Activated CD4-positive, alpha-beta T cell treated with anti-CD3 and anti-CD28 coated beads, Interleukin-2, amount 10 ng/mL, durations not matched to agents 7 days and 5 days (primary cell): ENCODE results near the gene PYGO1. TPM values are rescaled to one million over a fixed set of nuclear protein-coding genes. Genes with fewer than 3 reads are reported as not detected.

ENCODE experiments used
- CTCF ChIA-PET: fragments of 350-600 bp; sonication (Branson Sonifier 250); formaldehyde crosslinking; loops from one replicate; lab custom pipeline; 2021; ENCODE audit warnings: antibody characterized with exemption; lab: Charles Lee
- POLR2A ChIA-PET: fragments of 350-600 bp; sonication (Branson Sonifier 250); formaldehyde crosslinking; loops from one replicate; lab custom pipeline; 2021; ENCODE audit warnings: antibody characterized with exemption; lab: Charles Lee
- DNase-seq: peaks from one replicate; pipeline ENCODE4 v3.0.0-alpha.2; 2020
- H3K27ac Mint-ChIP-seq: one replicate; pipeline ENCODE4 v1.8.0; 2021; ENCODE audit warnings: mild to moderate bottlenecking, moderate library complexity, mixed read lengths
- H3K27me3 Mint-ChIP-seq: one replicate; pipeline ENCODE4 v1.8.0; 2021; ENCODE audit warnings: mixed read lengths
- H3K36me3 Mint-ChIP-seq: one replicate; pipeline ENCODE4 v1.8.0; 2021; ENCODE audit warnings: low read depth, mixed read lengths
- H3K4me1 Mint-ChIP-seq: one replicate; pipeline ENCODE4 v1.8.0; 2021; ENCODE audit warnings: mixed read lengths
- H3K4me3 Mint-ChIP-seq: one replicate; pipeline ENCODE4 v1.8.0; 2021; ENCODE audit warnings: mild to moderate bottlenecking, moderate library complexity, mixed read lengths
- H3K9me3 Mint-ChIP-seq: one replicate; pipeline ENCODE4 v1.8.0; 2021; ENCODE audit warnings: mixed read lengths
- total RNA-seq, 2 experiments: library from RNA; stranded (reverse); gene quantifications; one replicate each; pipeline ENCODE4 v1.2.3, GENCODE V29; 2021

PYGO1 gene
- under 1 TPM in 1 of 2 experiments, not detected in 1; 0.06 TPM for total RNA-seq

DNA sequence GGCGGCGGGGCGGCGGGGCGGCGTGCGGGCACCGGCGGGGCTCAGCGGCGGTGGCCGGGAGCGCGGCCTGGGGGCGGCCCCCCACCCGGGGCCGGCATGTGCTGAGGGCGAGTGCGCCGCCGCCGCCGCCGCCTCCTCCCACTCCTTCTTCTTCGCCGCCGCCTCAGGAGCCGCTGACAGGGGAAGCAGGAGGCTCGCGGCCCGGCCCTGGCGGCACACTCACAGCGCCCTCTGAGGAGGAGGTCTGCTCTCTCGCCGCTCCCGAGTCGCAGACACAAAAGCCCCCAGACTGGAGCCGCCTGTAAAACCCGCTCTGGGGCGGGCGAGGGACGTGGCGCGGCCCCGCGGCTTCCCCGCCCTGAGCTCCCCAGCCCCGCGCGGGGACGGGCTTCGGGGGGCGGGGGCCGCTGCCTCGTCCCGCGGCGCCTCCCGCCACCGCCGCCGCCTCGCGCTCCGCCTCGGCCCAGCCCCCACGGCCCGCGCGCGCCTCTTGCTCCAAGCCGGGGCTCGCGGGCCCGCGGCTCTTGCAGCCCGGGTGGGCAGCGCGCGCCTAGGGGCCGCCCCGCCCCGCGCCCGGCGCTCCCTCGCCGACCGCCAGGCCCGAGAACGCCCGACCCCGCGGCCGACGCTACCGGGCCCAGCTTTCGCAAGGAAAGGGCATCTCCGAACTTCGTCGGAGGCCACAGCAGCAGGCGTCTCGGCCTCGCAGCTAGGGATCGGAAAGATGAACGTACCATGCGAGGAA, at the start of gene PYGO1:
PYGO1 (minus strand) TSS at position 276 of the 745 bp plus-strand sequence. CDS start 462 bp downstream, outside the sequence.
- H3K4me1 Mint-ChIP-seq: peaks cover 3% of the 10 kb centered on the region
- no peak within 1 kb of the TSS for H3K27ac Mint-ChIP-seq
- peak; percentile 22 for DNase-seq
- ChIA-PET CTCF (no interaction called here), POLR2A (no interaction called here)
- no peaks in the 10 kb centered on the region for H3K9me3 Mint-ChIP-seq
- H3K36me3 Mint-ChIP-seq: peaks cover 2% of the 10 kb centered on the region
- H3K4me3 Mint-ChIP-seq: peak within 1 kb of the TSS; percentile 51
- H3K27me3 Mint-ChIP-seq: peaks cover 42% of the 10 kb centered on the region

- DNase-seq: no peak
- POLR2A ChIA-PET: no interaction called here
- H3K27me3 Mint-ChIP-seq: no peaks in the 10 kb centered on the region
- H3K36me3 Mint-ChIP-seq: no peaks in the 10 kb centered on the region
- H3K4me1 Mint-ChIP-seq: no peaks in the 10 kb centered on the region
- no peak overlapping the region for H3K4me3 Mint-ChIP-seq
- no peak overlapping the region for H3K27ac Mint-ChIP-seq
- CTCF ChIA-PET: no interaction called here
- no peaks in the 10 kb centered on the region for H3K9me3 Mint-ChIP-seq
Observed at GRCh38 chr15:55637086-55637485, 48.9 kb upstream of the PYGO1 start.

DNA sequence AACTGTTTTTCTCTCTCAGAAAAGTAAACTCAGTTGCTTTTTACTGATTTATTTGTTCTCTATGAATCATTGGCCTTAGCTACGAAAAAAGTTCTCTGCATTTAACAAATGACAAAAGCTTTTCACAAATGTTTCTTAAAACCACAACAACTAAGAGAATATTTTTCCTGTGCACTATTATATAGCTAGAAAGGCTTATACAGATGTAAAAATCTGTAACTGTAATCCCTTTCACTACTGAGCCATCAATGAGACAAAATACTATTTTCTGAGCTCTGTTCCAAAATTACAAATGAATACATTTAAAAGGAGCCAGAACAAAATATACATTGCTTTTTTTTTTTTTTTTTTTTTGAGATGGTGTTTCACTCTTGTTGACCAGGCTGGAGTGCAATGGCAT, 45.6 kb upstream of the PYGO1 start:
- no peaks in the 10 kb centered on the region for H3K36me3 Mint-ChIP-seq
- peaks cover 4% of the 10 kb centered on the region for H3K27me3 Mint-ChIP-seq
- POLR2A ChIA-PET: no interaction called here
- DNase-seq: no peak
- no peaks in the 10 kb centered on the region for H3K4me1 Mint-ChIP-seq
- no peaks in the 10 kb centered on the region for H3K9me3 Mint-ChIP-seq
- CTCF ChIA-PET: no interaction called here
- no peak overlapping the region for H3K4me3 Mint-ChIP-seq
- H3K27ac Mint-ChIP-seq: no peak overlapping the region

DNA sequence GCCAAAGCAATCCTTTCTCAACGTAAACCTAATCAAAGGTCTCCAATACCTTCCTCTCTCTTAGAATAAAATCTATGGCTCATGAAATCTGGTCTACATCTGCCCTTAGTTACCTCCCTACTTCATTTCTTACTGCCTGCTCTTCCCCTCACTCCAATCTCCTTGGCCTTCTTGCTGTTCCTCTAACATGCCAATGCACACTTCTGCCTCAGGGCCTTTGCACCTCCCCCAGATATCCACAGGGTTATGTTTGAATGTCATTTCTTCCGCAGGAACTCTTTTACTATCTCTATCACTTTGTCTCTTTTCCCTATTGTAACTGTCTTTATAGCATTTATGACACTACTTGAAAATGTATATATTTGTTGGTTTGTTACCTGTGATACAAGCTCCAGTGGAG, 44.3 kb upstream of the PYGO1 start:
- H3K9me3 Mint-ChIP-seq: no peaks in the 10 kb centered on the region
- no peaks in the 10 kb centered on the region for H3K36me3 Mint-ChIP-seq
- ChIA-PET POLR2A (no interaction called here), CTCF (no interaction called here)
- no peaks in the 10 kb centered on the region for H3K4me1 Mint-ChIP-seq
- H3K27me3 Mint-ChIP-seq: peaks cover 4% of the 10 kb centered on the region
- no peak overlapping the region for H3K4me3 Mint-ChIP-seq
- DNase-seq: no peak
- H3K27ac Mint-ChIP-seq: no peak overlapping the region

- no peak overlapping the region for H3K4me3 Mint-ChIP-seq
- CTCF ChIA-PET: no interaction called here
- no peaks in the 10 kb centered on the region for H3K4me1 Mint-ChIP-seq
- peaks cover 4% of the 10 kb centered on the region for H3K27me3 Mint-ChIP-seq
- H3K9me3 Mint-ChIP-seq: no peaks in the 10 kb centered on the region
- POLR2A ChIA-PET: no interaction called here
- H3K27ac Mint-ChIP-seq: no peak overlapping the region
- DNase-seq: no peak
- H3K36me3 Mint-ChIP-seq: no peaks in the 10 kb centered on the region
Observed at GRCh38 chr15:55630858-55631257, 42.7 kb upstream of the PYGO1 start.

DNA sequence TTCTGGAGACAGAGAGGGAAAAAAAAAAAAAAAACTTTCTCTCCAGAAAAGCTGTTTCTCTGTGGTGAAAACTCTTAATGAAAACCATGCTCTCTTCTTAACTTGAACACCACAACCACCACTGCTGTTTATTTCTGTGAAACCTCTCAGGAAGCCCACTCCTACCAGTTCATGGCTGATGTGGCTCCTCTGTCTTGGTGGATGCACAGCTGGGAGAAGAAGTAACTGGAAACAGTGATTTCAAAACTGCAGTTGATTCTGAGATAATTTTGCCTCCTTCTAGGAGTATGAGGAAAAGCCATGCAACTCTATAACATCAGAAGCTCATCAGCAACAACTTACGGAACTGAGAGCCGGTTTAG, 40.2 kb upstream of the PYGO1 start:
- no peaks in the 10 kb centered on the region for H3K9me3 Mint-ChIP-seq
- no peaks in the 10 kb centered on the region for H3K36me3 Mint-ChIP-seq
- ChIA-PET POLR2A (no interaction called here), CTCF (interaction anchor here (0.6 kb wide), 1 partner anchor 475 kb away, joined by 3 read pairs; no protein-coding TSS in a partner anchor)
- no peaks in the 10 kb centered on the region for H3K4me1 Mint-ChIP-seq
- DNase-seq: no peak
- H3K4me3 Mint-ChIP-seq: no peak overlapping the region
- H3K27ac Mint-ChIP-seq: no peak overlapping the region
- peaks cover 4% of the 10 kb centered on the region for H3K27me3 Mint-ChIP-seq

DNA sequence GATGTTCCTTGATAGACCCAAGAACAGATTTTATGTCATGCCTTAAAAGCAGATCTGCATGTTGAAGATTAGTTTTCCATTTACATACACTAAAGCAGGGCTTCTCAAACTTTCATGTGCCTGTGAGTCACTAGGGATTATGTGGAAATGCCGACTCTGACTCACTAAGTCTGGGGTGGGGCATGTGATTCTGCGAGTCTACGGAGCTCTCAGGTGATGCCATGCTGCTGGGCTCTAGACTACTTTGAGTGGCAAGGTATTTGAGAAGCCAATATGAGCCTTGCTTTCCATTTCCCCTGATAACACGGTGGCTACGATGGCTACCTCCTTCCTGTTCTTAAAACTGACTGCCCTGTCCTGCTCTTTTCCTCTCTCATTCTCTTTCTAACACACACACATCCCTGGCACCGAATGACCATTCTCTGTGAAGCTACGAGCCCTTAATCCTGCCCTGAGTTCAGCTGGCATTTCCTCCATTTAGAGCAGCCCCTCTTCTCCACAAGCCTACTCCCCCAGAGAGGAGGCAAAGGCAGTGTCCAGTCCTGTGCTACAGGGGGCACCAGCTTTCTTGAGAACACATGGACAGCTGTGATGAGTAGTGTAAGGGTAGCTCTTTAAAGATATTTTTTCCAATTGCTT, 39.7 kb upstream of the PYGO1 start:
- Mint-ChIP-seq H3K4me3 (no peak overlapping the region), H3K36me3 (no peaks in the 10 kb centered on the region), H3K27ac (no peak overlapping the region), H3K4me1 (no peaks in the 10 kb centered on the region), H3K9me3 (no peaks in the 10 kb centered on the region), H3K27me3 (peaks cover 4% of the 10 kb centered on the region)
- POLR2A ChIA-PET: no interaction called here
- CTCF ChIA-PET: interaction anchor here (0.6 kb wide), 1 partner anchor 475 kb away, joined by 3 read pairs; no protein-coding TSS in a partner anchor
- DNase-seq: no peak

- CTCF ChIA-PET: no interaction called here
- no peak overlapping the region for H3K4me3 Mint-ChIP-seq
- no peak for DNase-seq
- POLR2A ChIA-PET: no interaction called here
- peaks cover 13% of the 10 kb centered on the region for H3K27me3 Mint-ChIP-seq
- H3K9me3 Mint-ChIP-seq: no peaks in the 10 kb centered on the region
- no peaks in the 10 kb centered on the region for H3K4me1 Mint-ChIP-seq
- H3K27ac Mint-ChIP-seq: no peak overlapping the region
- no peaks in the 10 kb centered on the region for H3K36me3 Mint-ChIP-seq
Observed at GRCh38 chr15:55619783-55620182, 31.6 kb upstream of the PYGO1 start.

GRCh38 chr15:55618387-55618786, 30.2 kb upstream of the PYGO1 start:
- ChIA-PET CTCF (no interaction called here), POLR2A (no interaction called here)
- Mint-ChIP-seq H3K27ac (no peak overlapping the region), H3K4me3 (no peak overlapping the region), H3K36me3 (no peaks in the 10 kb centered on the region), H3K9me3 (no peaks in the 10 kb centered on the region), H3K27me3 (peaks cover 20% of the 10 kb centered on the region), H3K4me1 (no peaks in the 10 kb centered on the region)
- no peak for DNase-seq

DNA sequence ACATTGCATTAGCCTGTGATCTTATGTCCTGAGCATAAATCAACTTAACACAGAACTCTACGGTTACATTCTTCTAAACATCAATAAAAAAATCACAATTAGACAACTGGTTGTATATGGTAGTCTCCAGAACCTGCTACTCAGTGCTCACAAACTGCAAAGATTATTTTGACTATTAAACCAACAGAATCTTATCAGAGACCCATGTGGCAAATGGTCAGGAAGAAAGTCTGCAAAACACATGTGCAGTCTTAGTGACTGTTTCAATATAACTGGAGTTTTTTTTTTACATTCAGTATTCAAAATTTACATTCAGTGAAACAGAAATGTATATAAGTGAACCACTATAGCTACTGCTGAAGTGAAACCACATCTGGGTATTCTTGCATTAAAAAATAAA, 27.3 kb upstream of the PYGO1 start:
- ChIA-PET POLR2A (no interaction called here), CTCF (no interaction called here)
- Mint-ChIP-seq H3K27me3 (peaks cover 25% of the 10 kb centered on the region), H3K27ac (no peak overlapping the region), H3K36me3 (no peaks in the 10 kb centered on the region), H3K4me3 (no peak overlapping the region), H3K9me3 (no peaks in the 10 kb centered on the region), H3K4me1 (no peaks in the 10 kb centered on the region)
- no peak for DNase-seq

GRCh38 chr15:55613727-55614126, 25.6 kb upstream of the PYGO1 start:
- ChIA-PET POLR2A (no interaction called here), CTCF (no interaction called here)
- H3K4me3 Mint-ChIP-seq: no peak overlapping the region
- no peaks in the 10 kb centered on the region for H3K36me3 Mint-ChIP-seq
- no peak overlapping the region for H3K27ac Mint-ChIP-seq
- no peaks in the 10 kb centered on the region for H3K4me1 Mint-ChIP-seq
- no peak for DNase-seq
- peaks cover 26% of the 10 kb centered on the region for H3K27me3 Mint-ChIP-seq
- H3K9me3 Mint-ChIP-seq: no peaks in the 10 kb centered on the region

DNA sequence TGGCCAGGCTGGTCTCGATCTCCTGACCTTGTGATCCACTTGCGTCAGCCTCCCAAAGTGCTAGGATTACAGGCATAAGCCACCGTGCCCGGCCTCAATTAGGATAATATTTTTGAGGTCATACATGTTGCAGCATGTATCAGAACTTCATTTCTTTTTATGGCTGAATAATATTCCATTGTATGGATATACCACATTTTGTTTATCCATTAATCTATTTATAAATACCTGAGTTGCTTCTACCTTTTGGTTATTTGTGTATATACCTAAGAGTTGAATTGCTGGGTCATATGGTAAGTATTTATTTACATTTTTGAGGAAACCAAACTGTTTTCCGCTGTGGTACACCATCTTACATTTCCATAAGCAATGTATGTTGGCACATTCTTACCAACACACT, 18.1 kb upstream of the PYGO1 start:
- DNase-seq: no peak
- CTCF ChIA-PET: no interaction called here
- POLR2A ChIA-PET: no interaction called here

GRCh38 chr15:55601374-55601773, 13.2 kb upstream of the PYGO1 start:
- Mint-ChIP-seq H3K27ac (no peak overlapping the region), H3K27me3 (peaks cover 5% of the 10 kb centered on the region), H3K9me3 (no peaks in the 10 kb centered on the region), H3K36me3 (no peaks in the 10 kb centered on the region), H3K4me3 (no peak overlapping the region), H3K4me1 (no peaks in the 10 kb centered on the region)
- ChIA-PET POLR2A (no interaction called here), CTCF (no interaction called here)
- no peak for DNase-seq

More for the DNA sequence above, 18.1 kb upstream of the PYGO1 start:
- H3K27ac Mint-ChIP-seq: no peak overlapping the region
- no peaks in the 10 kb centered on the region for H3K9me3 Mint-ChIP-seq
- H3K27me3 Mint-ChIP-seq: peaks cover 4% of the 10 kb centered on the region
- H3K36me3 Mint-ChIP-seq: no peaks in the 10 kb centered on the region
- no peaks in the 10 kb centered on the region for H3K4me1 Mint-ChIP-seq
- H3K4me3 Mint-ChIP-seq: no peak overlapping the region
